SK-N-SH treated with all-trans-retinoic acid at 6 μM for 48 hours (cell line): Measurements from ENCODE around the gene PDIA3.

Experiments
- BACH2 ChIP-seq: fragments of 250-450 bp; sonication (Bioruptor Pico); IDR thresholded peaks from 2 replicates; pipeline ENCODE4 v1.9.0; 2021; ENCODE audit warnings: mild to moderate bottlenecking, borderline replicate concordance
- ESRRG ChIP-seq: fragments of 250-450 bp; sonication (Bioruptor Pico); IDR thresholded peaks from 2 replicates; pipeline ENCODE4 v1.6.1; 2021; ENCODE audit warnings: mild to moderate bottlenecking
- OSR1 ChIP-seq: fragments of 250-450 bp; sonication (Bioruptor Pico); IDR thresholded peaks from 2 replicates; pipeline ENCODE4 v1.8.0; 2022; ENCODE audit warnings: moderate library complexity, mild to moderate bottlenecking, inconsistent platforms
- PATZ1 ChIP-seq: fragments of 250-450 bp; sonication (Bioruptor Pico); IDR thresholded peaks from 2 replicates; pipeline ENCODE4 v1.8.0; 2020; ENCODE audit warnings: mild to moderate bottlenecking, moderate library complexity, borderline replicate concordance
- RARB ChIP-seq: fragments of 250-450 bp; sonication (Bioruptor Pico); IDR thresholded peaks from 2 replicates; pipeline ENCODE4 v1.8.0; 2021; ENCODE audit warnings: mild to moderate bottlenecking, moderate library complexity
- ZC3H10 ChIP-seq: fragments of 250-450 bp; sonication (Bioruptor Pico); IDR thresholded peaks from 2 replicates; pipeline ENCODE4 v1.5.1; 2021; ENCODE audit warnings: mild to moderate bottlenecking, moderate library complexity
- ZFP3 ChIP-seq: fragments of 250-450 bp; sonication (Bioruptor Pico); IDR thresholded peaks from 2 replicates; pipeline ENCODE4 v1.5.0; 2020; ENCODE audit warnings: mild to moderate bottlenecking, moderate library complexity
- TF ChIP-seq, protein P1 (sequence below): fragments of 250-450 bp; sonication (Bioruptor Pico); IDR thresholded peaks from 2 replicates; pipeline ENCODE4 v1.5.0; 2020; ENCODE audit warnings: mild to moderate bottlenecking, moderate library complexity

- TF ChIP-seq OSR1 (CRISPR knock-in tag) (no peak), ZC3H10 (CRISPR knock-in tag) (no peak), PATZ1 (CRISPR knock-in tag) (no peak), RARB (no peak), ESRRG (CRISPR knock-in tag) (no peak), BACH2 (CRISPR knock-in tag) (no peak), ZFP3 (no peak)
- TF ChIP-seq, protein P1, sequence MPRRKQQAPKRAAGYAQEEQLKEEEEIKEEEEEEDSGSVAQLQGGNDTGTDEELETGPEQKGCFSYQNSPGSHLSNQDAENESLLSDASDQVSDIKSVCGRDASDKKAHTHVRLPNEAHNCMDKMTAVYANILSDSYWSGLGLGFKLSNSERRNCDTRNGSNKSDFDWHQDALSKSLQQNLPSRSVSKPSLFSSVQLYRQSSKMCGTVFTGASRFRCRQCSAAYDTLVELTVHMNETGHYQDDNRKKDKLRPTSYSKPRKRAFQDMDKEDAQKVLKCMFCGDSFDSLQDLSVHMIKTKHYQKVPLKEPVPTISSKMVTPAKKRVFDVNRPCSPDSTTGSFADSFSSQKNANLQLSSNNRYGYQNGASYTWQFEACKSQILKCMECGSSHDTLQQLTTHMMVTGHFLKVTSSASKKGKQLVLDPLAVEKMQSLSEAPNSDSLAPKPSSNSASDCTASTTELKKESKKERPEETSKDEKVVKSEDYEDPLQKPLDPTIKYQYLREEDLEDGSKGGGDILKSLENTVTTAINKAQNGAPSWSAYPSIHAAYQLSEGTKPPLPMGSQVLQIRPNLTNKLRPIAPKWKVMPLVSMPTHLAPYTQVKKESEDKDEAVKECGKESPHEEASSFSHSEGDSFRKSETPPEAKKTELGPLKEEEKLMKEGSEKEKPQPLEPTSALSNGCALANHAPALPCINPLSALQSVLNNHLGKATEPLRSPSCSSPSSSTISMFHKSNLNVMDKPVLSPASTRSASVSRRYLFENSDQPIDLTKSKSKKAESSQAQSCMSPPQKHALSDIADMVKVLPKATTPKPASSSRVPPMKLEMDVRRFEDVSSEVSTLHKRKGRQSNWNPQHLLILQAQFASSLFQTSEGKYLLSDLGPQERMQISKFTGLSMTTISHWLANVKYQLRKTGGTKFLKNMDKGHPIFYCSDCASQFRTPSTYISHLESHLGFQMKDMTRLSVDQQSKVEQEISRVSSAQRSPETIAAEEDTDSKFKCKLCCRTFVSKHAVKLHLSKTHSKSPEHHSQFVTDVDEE (CRISPR knock-in tag) = no peak
Measured at GRCh38 chr15:43776718-43777266, 30.6 kb downstream of the PDIA3 start, which contains the start of gene ELL3.
